CD14-positive monocyte (primary cell): Measurements from ENCODE around the gene GPD1L. TPM values are rescaled to one million over a fixed set of nuclear protein-coding genes. Genes with fewer than 3 reads are reported as not detected.

ENCODE experiments used
- DNase-seq, 3 donors: peaks; one replicate each; pipeline ENCODE4 v3.0.0-alpha.2; 2011 to 2022
- H2AFZ ChIP-seq: 2 replicates; pipeline ENCODE4 v1.6.0; 2012; ENCODE audit warnings: mild to moderate bottlenecking, low read depth, low read length, inconsistent platforms; ENCODE audit not compliant: insufficient read depth, poor library complexity, severe bottlenecking
- H3K27ac ChIP-seq, 2 donors: 1 replicate in 1 of 2; 2 replicates in 1 of 2; pipeline ENCODE4 v1.5.1; 2012 to 2013; ENCODE audit warnings: low read length in 2 of 2, control low read depth in 1 of 2, inconsistent platforms in 1 of 2, low read depth in 1 of 2, mild to moderate bottlenecking in 1 of 2
- H3K27me3 ChIP-seq, 2 donors: one replicate each; pipeline versions ENCODE4 v1.6.0 to v1.6.1; 2011 to 2013; ENCODE audit warnings: low read length in 2 of 2; ENCODE audit not compliant: control insufficient read depth in 2 of 2, insufficient read depth in 2 of 2
- H3K36me3 ChIP-seq, 2 donors: replicated peaks in 1 of 2; 1 replicate in 1 of 2; 2 replicates in 1 of 2; pipeline versions ENCODE4 v1.5.1 to v1.6.1; 2012 to 2013; ENCODE audit warnings: low read length in 2 of 2, control low read depth in 1 of 2, inconsistent platforms in 1 of 2, mild to moderate bottlenecking in 1 of 2; ENCODE audit not compliant: insufficient read depth in 2 of 2, control insufficient read depth in 1 of 2
- H3K4me1 ChIP-seq, 2 donors: 1 replicate in 1 of 2; 2 replicates in 1 of 2; pipeline versions ENCODE4 v1.5.1 to v1.6.1; 2012 to 2013; ENCODE audit warnings: low read length in 2 of 2, control low read depth in 1 of 2, inconsistent platforms in 1 of 2, mild to moderate bottlenecking in 1 of 2, moderate library complexity in 1 of 2; ENCODE audit not compliant: insufficient read depth in 2 of 2, control insufficient read depth in 1 of 2
- H3K4me2 ChIP-seq: replicated peaks from 2 replicates; pipeline ENCODE3; 2012; ENCODE audit warnings: low read length, moderate library complexity, mild to moderate bottlenecking; ENCODE audit not compliant: poor library complexity, severe bottlenecking; ENCODE audit errors: extremely low read depth
- H3K4me3 ChIP-seq, 3 experiments: fragments of 200-600 bp in 1 of 3; sonication (generic) in 1 of 3; replicated peaks in 1 of 3; 1 replicate in 2 of 3; 2 replicates in 1 of 3; pipeline ENCODE4 v1.5.1; 2011 to 2013; ENCODE audit warnings: low read length in 3 of 3, mild to moderate bottlenecking in 3 of 3, control low read depth in 2 of 3, low read depth in 2 of 3, inconsistent platforms in 1 of 3, moderate library complexity in 1 of 3
- H3K79me2 ChIP-seq: 2 replicates; pipeline ENCODE4 v1.6.0; 2012; ENCODE audit warnings: mild to moderate bottlenecking, control low read depth, inconsistent platforms, low read length, moderate library complexity; ENCODE audit not compliant: insufficient read depth
- H3K9ac ChIP-seq: 2 replicates; pipeline ENCODE4 v1.6.0; 2017; ENCODE audit warnings: low read length, mild to moderate bottlenecking; ENCODE audit not compliant: insufficient read depth, poor library complexity, severe bottlenecking
- H3K9me3 ChIP-seq, 2 donors: replicated peaks in 1 of 2; 1 replicate in 1 of 2; 2 replicates in 1 of 2; pipeline versions ENCODE4 v1.5.1 to v1.6.1; 2012 to 2013; ENCODE audit warnings: low read length in 2 of 2, control low read depth in 1 of 2; ENCODE audit not compliant: control insufficient read depth in 1 of 2, insufficient read depth in 1 of 2
- H4K20me1 ChIP-seq: 2 replicates; pipeline ENCODE4 v1.6.0; 2012; ENCODE audit warnings: mild to moderate bottlenecking, low read length, control low read depth, moderate library complexity; ENCODE audit not compliant: insufficient read depth
- H3K27ac Mint-ChIP-seq, 7 donors: one replicate each; pipeline ENCODE4 v1.8.0; 2020; ENCODE audit warnings: mild to moderate bottlenecking in 7 of 7, mixed read lengths in 7 of 7, moderate library complexity in 6 of 7, inconsistent platforms in 2 of 7
- H3K27me3 Mint-ChIP-seq, 3 donors: one replicate each; pipeline ENCODE4 v1.8.0; 2021 to 2022; ENCODE audit warnings: low read depth in 3 of 3, mild to moderate bottlenecking in 3 of 3, mixed read lengths in 3 of 3, moderate library complexity in 3 of 3, inconsistent platforms in 1 of 3
- H3K36me3 Mint-ChIP-seq, 2 donors: one replicate each; pipeline ENCODE4 v1.8.0; 2020; ENCODE audit warnings: mixed read lengths in 2 of 2, inconsistent platforms in 1 of 2, mild to moderate bottlenecking in 1 of 2
- H3K4me1 Mint-ChIP-seq: one replicate; pipeline ENCODE4 v1.8.0; 2020; ENCODE audit warnings: mild to moderate bottlenecking, mixed read lengths
- H3K4me3 Mint-ChIP-seq, 2 donors: one replicate each; pipeline ENCODE4 v1.8.0; 2020; ENCODE audit warnings: mild to moderate bottlenecking in 2 of 2, mixed read lengths in 2 of 2, moderate library complexity in 1 of 2
- H3K9me3 Mint-ChIP-seq, 7 donors: one replicate each; pipeline ENCODE4 v1.8.0; 2020 to 2022; ENCODE audit warnings: mixed read lengths in 7 of 7, mild to moderate bottlenecking in 6 of 7, moderate library complexity in 6 of 7, inconsistent platforms in 2 of 7
- WGBS: methylation state at CpG from one replicate; pipeline ENCODE4 v1.1.5; 2013; ENCODE audit warnings: missing lambda C conversion rate; ENCODE audit not compliant: insufficient coverage; 5-methylcytosine and 5-hydroxymethylcytosine counted together
- intact Hi-C, 2 donors: fragments of 100-400 bp; cut with micrococcal nuclease; formaldehyde crosslinking; loops; one replicate each; pipeline versions ENCODE4 v1.15.0 to v1.15.1; 2023
- polyA plus RNA-seq, 3 donors: library from polyadenylated mRNA; depleted of rRNA in 1 of 3; unstranded in 2 of 3; stranded (reverse) in 1 of 3; fragments of 300-500 nt in 2 of 3; fragments of >200 nt in 1 of 3; fragmentation: Illumina TruSeq in 2 of 3; gene quantifications; 1 replicate in 2 of 3; 2 replicates in 1 of 3; pipeline ENCODE4 v1.2.3, GENCODE V29; 2012 to 2021
- TF ChIP-seq, protein P1 (sequence below): fragments of 200-600 bp; IDR thresholded peaks from one replicate; pipeline ENCODE4 v1.8.0; 2022; ENCODE audit warnings: antibody characterized with exemption, mild to moderate bottlenecking

The GPD1L gene
- polyA plus RNA-seq, 3 donors, result 4.9 to 11.8 (median 10.2) TPM

DNA sequence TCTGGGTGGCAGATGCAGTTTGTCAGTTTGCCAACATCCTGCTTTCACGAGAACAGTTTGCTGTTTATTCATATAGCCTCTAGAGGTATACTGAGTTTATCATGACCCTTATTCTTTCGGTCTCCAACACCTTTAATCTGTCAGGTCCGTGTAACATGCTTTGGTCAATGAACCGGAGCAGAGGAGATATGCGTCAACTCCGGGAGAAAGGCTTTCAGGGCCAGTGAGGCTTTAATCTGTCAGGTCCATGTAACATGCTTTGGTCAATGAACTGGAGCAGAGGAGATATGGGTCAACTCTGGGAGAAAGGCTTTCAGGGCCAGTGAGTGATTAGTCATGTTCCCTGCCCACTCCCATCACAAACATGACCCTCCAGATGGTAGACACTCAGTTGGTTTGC, 16.9 kb upstream of the GPD1L start:
- peaks cover 4 to 15% (median 8%) of the 10 kb centered on the region in 3 donors for H3K27me3 Mint-ChIP-seq
- peaks cover 9 to 19% (median 11%) of the 10 kb centered on the region in 7 donors for H3K9me3 Mint-ChIP-seq
- H3K9ac ChIP-seq, result no peak overlapping the region
- DNase-seq, result no peak
- intact Hi-C loops, result no loop called here
- H3K4me1 Mint-ChIP-seq, result peaks cover 11% of the 10 kb centered on the region
- no peak overlapping the region for H3K4me3 Mint-ChIP-seq
- H3K9me3 ChIP-seq, result peaks cover 0 to 7% of the 10 kb centered on the region in 2 donors
- TF ChIP-seq, protein P1, sequence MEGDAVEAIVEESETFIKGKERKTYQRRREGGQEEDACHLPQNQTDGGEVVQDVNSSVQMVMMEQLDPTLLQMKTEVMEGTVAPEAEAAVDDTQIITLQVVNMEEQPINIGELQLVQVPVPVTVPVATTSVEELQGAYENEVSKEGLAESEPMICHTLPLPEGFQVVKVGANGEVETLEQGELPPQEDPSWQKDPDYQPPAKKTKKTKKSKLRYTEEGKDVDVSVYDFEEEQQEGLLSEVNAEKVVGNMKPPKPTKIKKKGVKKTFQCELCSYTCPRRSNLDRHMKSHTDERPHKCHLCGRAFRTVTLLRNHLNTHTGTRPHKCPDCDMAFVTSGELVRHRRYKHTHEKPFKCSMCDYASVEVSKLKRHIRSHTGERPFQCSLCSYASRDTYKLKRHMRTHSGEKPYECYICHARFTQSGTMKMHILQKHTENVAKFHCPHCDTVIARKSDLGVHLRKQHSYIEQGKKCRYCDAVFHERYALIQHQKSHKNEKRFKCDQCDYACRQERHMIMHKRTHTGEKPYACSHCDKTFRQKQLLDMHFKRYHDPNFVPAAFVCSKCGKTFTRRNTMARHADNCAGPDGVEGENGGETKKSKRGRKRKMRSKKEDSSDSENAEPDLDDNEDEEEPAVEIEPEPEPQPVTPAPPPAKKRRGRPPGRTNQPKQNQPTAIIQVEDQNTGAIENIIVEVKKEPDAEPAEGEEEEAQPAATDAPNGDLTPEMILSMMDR, result no peak
- no peak overlapping the region for H3K4me3 ChIP-seq
- WGBS, result 95% methylated on average over 5 of the region's 6 CpGs
- H2AFZ ChIP-seq, result no peak overlapping the region
- no peak overlapping the region for H3K4me2 ChIP-seq
- no peak overlapping the region for H3K27ac Mint-ChIP-seq
- H3K4me1 ChIP-seq, result peaks cover 0 to 6% of the 10 kb centered on the region in 2 donors
- H3K36me3 Mint-ChIP-seq, result no peaks in the 10 kb centered on the region
- H3K36me3 ChIP-seq, result no peaks in the 10 kb centered on the region
- H3K79me2 ChIP-seq, result no peaks in the 10 kb centered on the region
- H4K20me1 ChIP-seq, result no peaks in the 10 kb centered on the region
- H3K27me3 ChIP-seq, result peaks cover 0 to 2% of the 10 kb centered on the region in 2 donors
- H3K27ac ChIP-seq, result no peak overlapping the region

DNA sequence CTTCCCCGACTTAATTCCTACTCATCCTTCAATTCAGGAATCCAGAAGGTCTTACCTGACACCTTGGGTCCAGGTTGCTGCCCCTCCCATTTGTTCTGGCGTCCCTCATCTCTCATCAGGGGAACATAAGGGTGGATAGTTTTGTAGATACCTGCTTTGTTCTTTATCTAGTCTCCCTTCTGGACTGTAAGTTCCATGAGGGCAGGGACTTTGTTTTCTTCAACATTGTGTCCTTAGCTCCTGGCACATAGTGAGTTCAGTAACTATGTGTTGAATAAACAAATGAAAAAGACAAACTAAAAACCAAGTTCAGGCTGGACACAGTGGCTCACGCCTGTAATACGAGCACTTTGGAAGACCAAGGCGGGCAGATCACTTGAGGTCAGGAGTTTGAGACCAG, 13.2 kb upstream of the GPD1L start:
- Mint-ChIP-seq H3K4me1 (peaks cover 15% of the 10 kb centered on the region), H3K27me3 (peaks cover 7 to 13% (median 11%) of the 10 kb centered on the region in 3 donors), H3K27ac (no peak overlapping the region)

More for the DNA sequence above, 13.2 kb upstream of the GPD1L start:
- Mint-ChIP-seq H3K36me3 (no peaks in the 10 kb centered on the region), H3K4me3 (no peak overlapping the region), H3K9me3 (peaks cover 5 to 14% (median 9%) of the 10 kb centered on the region in 7 donors)
- WGBS, result no CpG with 5 or more reads among the region's 5 CpGs
- intact Hi-C loops, result no loop called here
- no peaks in the 10 kb centered on the region for H3K79me2 ChIP-seq
- no peak overlapping the region for H3K4me2 ChIP-seq
- H4K20me1 ChIP-seq, result no peaks in the 10 kb centered on the region
- DNase-seq, result no peak
- H2AFZ ChIP-seq, result no peak overlapping the region
- H3K4me3 ChIP-seq, result no peak overlapping the region
- peaks cover 0 to 6% of the 10 kb centered on the region in 2 donors for H3K4me1 ChIP-seq
- peaks cover 0 to 7% of the 10 kb centered on the region in 2 donors for H3K9me3 ChIP-seq
- no peak overlapping the region for H3K27ac ChIP-seq
- H3K36me3 ChIP-seq, result no peaks in the 10 kb centered on the region
- peaks cover 0 to 2% of the 10 kb centered on the region in 2 donors for H3K27me3 ChIP-seq
- TF ChIP-seq, protein P1, result no peak
- H3K9ac ChIP-seq, result no peak overlapping the region
